Measurements from ENCODE around the gene CCR3. TPM values are rescaled to one million over a fixed set of nuclear protein-coding genes. Genes with fewer than 3 reads are reported as not detected.

CCR3 gene
- total RNA-seq, 1 experiment from 2014 or later = not detected

DNA sequence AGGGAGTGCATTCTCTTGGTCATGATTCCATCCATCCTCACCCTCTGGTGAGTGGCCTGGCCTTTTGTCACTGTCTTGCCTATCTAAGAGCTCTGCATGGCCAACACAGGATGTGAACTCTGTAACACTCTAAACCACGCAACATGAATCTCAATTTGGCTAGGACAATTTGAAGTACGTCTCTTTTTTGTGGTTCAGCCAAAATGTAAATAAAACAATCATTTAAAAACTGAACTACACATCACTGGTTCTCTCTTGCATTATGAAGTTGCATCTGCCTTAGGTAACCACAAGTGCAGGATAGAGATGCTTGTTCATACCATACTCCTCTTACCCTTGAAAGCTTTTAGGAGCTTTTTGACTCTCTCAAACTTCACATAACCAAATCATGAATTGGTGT, 27.3 kb downstream of the CCR3 start:
- BruUV-seq (replicated peaks) = no TSS peak
- ATAC-seq = no peak
- CTCF ChIA-PET = no interaction called here
- intact Hi-C loops (cut with micrococcal nuclease; ENCODE audit: unreplicated experiment) (no loop called here), in situ Hi-C loops (cut with HindIII; ENCODE audit: low pct_unique_long_range_greater_than_20kb, low sequenced_read_pairs) (no loop called here)
- H3K4me3 ChIP-seq (ENCODE audit: low read depth in 2 of 2, low read length in 2 of 2) = no peak overlapping the region
- no peaks in the 10 kb centered on the region for H3K36me3 ChIP-seq (ENCODE audit: control insufficient read depth, insufficient read depth, low read length)
- no peak overlapping the region for H3K27ac ChIP-seq (ENCODE audit: low read length)
- H3K27me3 ChIP-seq (ENCODE audit: control insufficient read depth, insufficient read depth, low read length) = 0 out of 2 replicates have a peak, but pooled peaks cover 2% of the 10 kb centered on the region
- H3K4me1 ChIP-seq (ENCODE audit: control insufficient read depth, insufficient read depth, low read length) = no peaks in the 10 kb centered on the region
- DNase-seq (ENCODE audit: low read depth, low spot score) = no peak
- no peak for TF ChIP-seq TCF7L2 (IDR thresholded peaks at IDR 0.05; ENCODE audit: low read depth, low read length)
- TF ChIP-seq, protein P1, sequence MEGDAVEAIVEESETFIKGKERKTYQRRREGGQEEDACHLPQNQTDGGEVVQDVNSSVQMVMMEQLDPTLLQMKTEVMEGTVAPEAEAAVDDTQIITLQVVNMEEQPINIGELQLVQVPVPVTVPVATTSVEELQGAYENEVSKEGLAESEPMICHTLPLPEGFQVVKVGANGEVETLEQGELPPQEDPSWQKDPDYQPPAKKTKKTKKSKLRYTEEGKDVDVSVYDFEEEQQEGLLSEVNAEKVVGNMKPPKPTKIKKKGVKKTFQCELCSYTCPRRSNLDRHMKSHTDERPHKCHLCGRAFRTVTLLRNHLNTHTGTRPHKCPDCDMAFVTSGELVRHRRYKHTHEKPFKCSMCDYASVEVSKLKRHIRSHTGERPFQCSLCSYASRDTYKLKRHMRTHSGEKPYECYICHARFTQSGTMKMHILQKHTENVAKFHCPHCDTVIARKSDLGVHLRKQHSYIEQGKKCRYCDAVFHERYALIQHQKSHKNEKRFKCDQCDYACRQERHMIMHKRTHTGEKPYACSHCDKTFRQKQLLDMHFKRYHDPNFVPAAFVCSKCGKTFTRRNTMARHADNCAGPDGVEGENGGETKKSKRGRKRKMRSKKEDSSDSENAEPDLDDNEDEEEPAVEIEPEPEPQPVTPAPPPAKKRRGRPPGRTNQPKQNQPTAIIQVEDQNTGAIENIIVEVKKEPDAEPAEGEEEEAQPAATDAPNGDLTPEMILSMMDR (IDR thresholded peaks at IDR 0.05) = no peak
- POLR2A ChIA-PET = no interaction called here
- no peaks in the 10 kb centered on the region for H3K9me3 ChIP-seq (ENCODE audit: control insufficient read depth, insufficient read depth, low read depth, low read length)

DNA sequence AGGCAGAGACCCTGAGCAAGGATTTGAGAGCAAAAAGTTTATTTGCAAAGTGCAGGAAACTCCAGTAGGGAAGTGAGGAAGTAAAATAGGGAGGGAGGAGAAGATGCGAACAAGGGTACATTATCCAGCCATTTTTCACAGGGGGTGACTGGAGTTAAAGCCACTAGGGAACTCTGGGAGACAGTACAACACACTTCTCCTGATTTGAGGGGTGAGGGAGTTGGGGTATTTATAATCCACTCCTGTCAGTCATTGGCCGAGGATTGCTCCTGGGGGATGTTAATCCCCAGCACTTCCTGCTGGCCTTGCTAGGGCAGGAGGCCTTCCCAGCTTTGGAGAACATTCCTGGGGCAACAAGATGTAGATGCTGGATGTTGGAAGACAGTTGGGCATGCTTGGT, 28.2 kb downstream of the CCR3 start:
- intact Hi-C loops (cut with micrococcal nuclease; ENCODE audit: unreplicated experiment) (loop anchor here (5.0 kb wide), 1 partner anchor 263 kb away; no protein-coding TSS in a partner anchor), in situ Hi-C loops (cut with HindIII; ENCODE audit: low pct_unique_long_range_greater_than_20kb, low sequenced_read_pairs) (no loop called here)
- Histone ChIP-seq H3K9me3 (ENCODE audit: control insufficient read depth, insufficient read depth, low read depth, low read length) (no peaks in the 10 kb centered on the region), H3K27ac (ENCODE audit: low read length) (no peak overlapping the region), H3K36me3 (ENCODE audit: control insufficient read depth, insufficient read depth, low read length) (no peaks in the 10 kb centered on the region), H3K4me1 (ENCODE audit: control insufficient read depth, insufficient read depth, low read length) (no peaks in the 10 kb centered on the region), H3K4me3 (ENCODE audit: low read depth in 2 of 2, low read length in 2 of 2) (no peak overlapping the region), H3K27me3 (ENCODE audit: control insufficient read depth, insufficient read depth, low read length) (0 out of 2 replicates have a peak, but pooled peaks cover 2% of the 10 kb centered on the region)
- BruUV-seq (replicated peaks) = no TSS peak
- POLR2A ChIA-PET = no interaction called here
- ATAC-seq (no peak), DNase-seq (ENCODE audit: low read depth, low spot score) (no peak)
- no peak for TF ChIP-seq SIN3A (IDR thresholded peaks at IDR 0.05; ENCODE audit: borderline replicate concordance, insufficient read depth, low read depth, low read length)
- TF ChIP-seq POLR2AphosphoS5 (IDR thresholded peaks at IDR 0.05; ENCODE audit: low read depth, low read length) = no peak
- TF ChIP-seq, protein P2, sequence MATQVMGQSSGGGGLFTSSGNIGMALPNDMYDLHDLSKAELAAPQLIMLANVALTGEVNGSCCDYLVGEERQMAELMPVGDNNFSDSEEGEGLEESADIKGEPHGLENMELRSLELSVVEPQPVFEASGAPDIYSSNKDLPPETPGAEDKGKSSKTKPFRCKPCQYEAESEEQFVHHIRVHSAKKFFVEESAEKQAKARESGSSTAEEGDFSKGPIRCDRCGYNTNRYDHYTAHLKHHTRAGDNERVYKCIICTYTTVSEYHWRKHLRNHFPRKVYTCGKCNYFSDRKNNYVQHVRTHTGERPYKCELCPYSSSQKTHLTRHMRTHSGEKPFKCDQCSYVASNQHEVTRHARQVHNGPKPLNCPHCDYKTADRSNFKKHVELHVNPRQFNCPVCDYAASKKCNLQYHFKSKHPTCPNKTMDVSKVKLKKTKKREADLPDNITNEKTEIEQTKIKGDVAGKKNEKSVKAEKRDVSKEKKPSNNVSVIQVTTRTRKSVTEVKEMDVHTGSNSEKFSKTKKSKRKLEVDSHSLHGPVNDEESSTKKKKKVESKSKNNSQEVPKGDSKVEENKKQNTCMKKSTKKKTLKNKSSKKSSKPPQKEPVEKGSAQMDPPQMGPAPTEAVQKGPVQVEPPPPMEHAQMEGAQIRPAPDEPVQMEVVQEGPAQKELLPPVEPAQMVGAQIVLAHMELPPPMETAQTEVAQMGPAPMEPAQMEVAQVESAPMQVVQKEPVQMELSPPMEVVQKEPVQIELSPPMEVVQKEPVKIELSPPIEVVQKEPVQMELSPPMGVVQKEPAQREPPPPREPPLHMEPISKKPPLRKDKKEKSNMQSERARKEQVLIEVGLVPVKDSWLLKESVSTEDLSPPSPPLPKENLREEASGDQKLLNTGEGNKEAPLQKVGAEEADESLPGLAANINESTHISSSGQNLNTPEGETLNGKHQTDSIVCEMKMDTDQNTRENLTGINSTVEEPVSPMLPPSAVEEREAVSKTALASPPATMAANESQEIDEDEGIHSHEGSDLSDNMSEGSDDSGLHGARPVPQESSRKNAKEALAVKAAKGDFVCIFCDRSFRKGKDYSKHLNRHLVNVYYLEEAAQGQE (IDR thresholded peaks at IDR 0.05; ENCODE audit: insufficient read depth in 1 of 2, low read depth in 2 of 2, low read length in 1 of 2) = no peak
- TF ChIP-seq, protein P1 (IDR thresholded peaks at IDR 0.05) = no peak
- TF ChIP-seq TCF7L2 (IDR thresholded peaks at IDR 0.05; ENCODE audit: low read depth, low read length) = no peak
- CTCF ChIA-PET = no interaction called here

Data from Panc1 (cell line).